HG02571 (cell line): ENCODE measurements around the gene SLC2A4RG.
"Not testable (repeated sequence)": the region's sequence is repeated elsewhere in the genome, so short reads cannot be mapped to it uniquely, and the experiment has no call there.

Experiments used
- ATAC-seq: cut with Tn5 transposase; IDR thresholded peaks from one replicate; pipeline ENCODE4 v1.9.1; 2021; ENCODE audit warnings: mild to moderate bottlenecking, moderate library complexity; ENCODE audit not compliant: unreplicated experiment

The SLC2A4RG gene

GRCh38 chr20:63775096-63775978, 35.8 kb downstream of the SLC2A4RG start:
- ATAC-seq = no peak

GRCh38 chr20:63776875-63777274, 37.3 kb downstream of the SLC2A4RG start:
- ATAC-seq = not testable (repeated sequence)

- ATAC-seq = no peak
Observed at GRCh38 chr20:63777614-63778013, 38.0 kb downstream of the SLC2A4RG start.

- no peak for ATAC-seq
Observed at GRCh38 chr20:63778034-63778752, 38.6 kb downstream of the SLC2A4RG start.

- ATAC-seq = no peak
Observed at GRCh38 chr20:63778857-63779256, 39.3 kb downstream of the SLC2A4RG start.

- no peak for ATAC-seq
Observed at GRCh38 chr20:63781181-63781580, 41.6 kb downstream of the SLC2A4RG start.

GRCh38 chr20:63782051-63782471, 42.5 kb downstream of the SLC2A4RG start:
- no peak for ATAC-seq

GRCh38 chr20:63782521-63782971, 43.0 kb downstream of the SLC2A4RG start:
- no peak for ATAC-seq

- ATAC-seq = no peak
Observed at GRCh38 chr20:63783970-63784369, 44.4 kb downstream of the SLC2A4RG start.

GRCh38 chr20:63785691-63786131, 46.1 kb downstream of the SLC2A4RG start:
- no peak for ATAC-seq

GRCh38 chr20:63787302-63787701, 47.7 kb downstream of the SLC2A4RG start:
- no peak for ATAC-seq

GRCh38 chr20:63787749-63788148, 48.2 kb downstream of the SLC2A4RG start:
- no peak for ATAC-seq

GRCh38 chr20:63789836-63790571, 50.4 kb downstream of the SLC2A4RG start:
- ATAC-seq = no peak

- ATAC-seq = no peak
Observed at GRCh38 chr20:63790572-63791168, 51.1 kb downstream of the SLC2A4RG start.

GRCh38 chr20:63791497-63792156, 52.1 kb downstream of the SLC2A4RG start:
- ATAC-seq = no peak

- ATAC-seq = no peak
Observed at GRCh38 chr20:63792866-63793265, 53.3 kb downstream of the SLC2A4RG start.
